H1 (cell line): ENCODE results near the gene SOCS3. TPM values are rescaled to one million over a fixed set of nuclear protein-coding genes. Genes with fewer than 3 reads are reported as not detected.
A peak's percentile ranks its signal among the peaks of the same experiment; 100 is the strongest.

ENCODE experiments used
- CTCF ChIA-PET: fragments of 300-600 bp; sonication (Branson Sonifier 250); formaldehyde crosslinking; loops from one replicate; lab custom pipeline; 2021; ENCODE audit not compliant: partially characterized antibody; lab: Charles Lee
- POLR2A ChIA-PET: fragments of 300-600 bp; sonication (Branson Sonifier 250); formaldehyde crosslinking; loops from one replicate; lab custom pipeline; 2021; ENCODE audit warnings: inconsistent platforms; ENCODE audit not compliant: partially characterized antibody; lab: Charles Lee
- DNase-seq, 2 experiments: peaks; one replicate each; pipeline versions ENCODE4 v3.0.0 to v3.0.0-alpha.2; 2010 to 2022; ENCODE audit warnings: low spot score in 2 of 2, low read depth in 1 of 2, mixed read lengths in 1 of 2
- FAIRE-seq: peaks from 2 replicates; lab custom pipeline; 2011; peaks lifted over from hg19 to GRCh38; lab: Jason Lieb, UNC
- H2AFZ ChIP-seq: 2 replicates; pipeline ENCODE4 v1.8.1; 2012; ENCODE audit warnings: low read length, inconsistent platforms
- H2AK5ac ChIP-seq: 2 replicates; pipeline ENCODE4 v1.6.1; 2013; ENCODE audit warnings: low read depth, low read length
- H2BK120ac ChIP-seq: replicated peaks from 2 replicates; pipeline ENCODE3; 2013; ENCODE audit warnings: low read depth, low read length, inconsistent platforms
- H2BK12ac ChIP-seq: 2 replicates; pipeline ENCODE4 v1.6.1; 2013; ENCODE audit warnings: low read depth, low read length
- H2BK15ac ChIP-seq: 2 replicates; pipeline ENCODE4 v1.6.1; 2013; ENCODE audit warnings: low read length
- H2BK20ac ChIP-seq: 2 replicates; pipeline ENCODE4 v1.6.1; 2013; ENCODE audit warnings: low read length
- H2BK5ac ChIP-seq: 2 replicates; pipeline ENCODE4 v1.6.1; 2013; ENCODE audit warnings: low read depth, low read length
- H3K14ac ChIP-seq: 2 replicates; pipeline ENCODE4 v1.6.1; 2013; ENCODE audit warnings: inconsistent platforms; ENCODE audit not compliant: insufficient read length
- H3K18ac ChIP-seq: 2 replicates; pipeline ENCODE4 v1.6.1; 2013; ENCODE audit warnings: low read length; ENCODE audit errors: extremely low read depth
- H3K23ac ChIP-seq: 2 replicates; pipeline ENCODE4 v1.6.1; 2013; ENCODE audit warnings: inconsistent platforms; ENCODE audit not compliant: insufficient read length
- H3K23me2 ChIP-seq: 2 replicates; pipeline ENCODE4 v1.6.1; 2013; ENCODE audit warnings: low read depth, low read length
- H3K27ac ChIP-seq: 2 replicates; pipeline ENCODE4 v1.6.1; 2011; ENCODE audit warnings: low read depth, low read length, inconsistent platforms
- H3K27me3 ChIP-seq, 4 experiments: replicated peaks in 1 of 4; 1 replicate in 1 of 4; 2 replicates in 3 of 4; pipeline versions ENCODE4 v1.6.1 to v1.8.1; 2011 to 2013; ENCODE audit warnings: low read length in 3 of 4, mild to moderate bottlenecking in 3 of 4, inconsistent platforms in 2 of 4, mixed read lengths in 2 of 4, moderate library complexity in 1 of 4; ENCODE audit not compliant: control insufficient read depth in 3 of 4, insufficient read depth in 3 of 4; ENCODE audit errors: extremely low read depth in 1 of 4
- H3K36me3 ChIP-seq, 4 experiments: 2 replicates each; pipeline versions ENCODE4 v1.6.1 to v1.8.1; 2011 to 2013; ENCODE audit warnings: mild to moderate bottlenecking in 4 of 4, low read length in 3 of 4, moderate library complexity in 2 of 4, control low read depth in 1 of 4, inconsistent platforms in 1 of 4; ENCODE audit not compliant: insufficient read depth in 4 of 4, control insufficient read depth in 2 of 4
- H3K4ac ChIP-seq: replicated peaks from 2 replicates; pipeline ENCODE3; 2013; ENCODE audit warnings: low read length, low read depth, mixed read lengths, inconsistent platforms; ENCODE audit not compliant: insufficient read length
- H3K4me1 ChIP-seq, 4 experiments: replicated peaks in 1 of 4; 1 replicate in 1 of 4; 2 replicates in 3 of 4; pipeline versions ENCODE4 v1.6.1 to v1.8.1; 2011 to 2013; ENCODE audit warnings: low read length in 3 of 4, inconsistent platforms in 2 of 4, mixed read lengths in 1 of 4; ENCODE audit not compliant: insufficient read depth in 4 of 4, control insufficient read depth in 3 of 4
- H3K4me2 ChIP-seq, 2 experiments: 2 replicates each; pipeline versions ENCODE4 v1.6.1 to v1.8.1; 2011 to 2013; ENCODE audit warnings: low read depth in 2 of 2, low read length in 2 of 2, control low read depth in 1 of 2, inconsistent platforms in 1 of 2, mild to moderate bottlenecking in 1 of 2; ENCODE audit not compliant: insufficient read depth in 1 of 2
- H3K4me3 ChIP-seq, 4 experiments: fragments of 200-600, 300-600 bp in 1 of 4; sonication (generic), shearing (Covaris generic), sonication (Bioruptor Twin) in 1 of 4; 2 replicates each; pipeline versions ENCODE4 v1.5.1 to v1.8.1; 2011 to 2016; ENCODE audit warnings: low read length in 4 of 4, low read depth in 3 of 4, control low read depth in 2 of 4, inconsistent platforms in 2 of 4, mild to moderate bottlenecking in 2 of 4, mixed read lengths in 1 of 4, moderate library complexity in 1 of 4; ENCODE audit not compliant: insufficient read depth in 2 of 4; ENCODE audit errors: extremely low read depth in 1 of 4
- H3K56ac ChIP-seq: replicated peaks from 2 replicates; pipeline ENCODE3; 2013; ENCODE audit warnings: low read depth, mild to moderate bottlenecking, mixed read lengths, low read length, inconsistent platforms; ENCODE audit not compliant: insufficient read length
- H3K79me1 ChIP-seq: 2 replicates; pipeline ENCODE4 v1.6.1; 2013; ENCODE audit warnings: low read depth, low read length, control low read depth
- H3K79me2 ChIP-seq, 2 experiments: 2 replicates each; pipeline versions ENCODE4 v1.6.1 to v1.8.1; 2012 to 2013; ENCODE audit warnings: low read length in 2 of 2, mild to moderate bottlenecking in 2 of 2, inconsistent platforms in 1 of 2; ENCODE audit not compliant: insufficient read depth in 2 of 2, control insufficient read depth in 1 of 2
- H3K9ac ChIP-seq, 4 experiments: replicated peaks in 1 of 4; 1 replicate in 1 of 4; 2 replicates in 3 of 4; pipeline versions ENCODE4 v1.6.1 to v1.8.1; 2011 to 2013; ENCODE audit warnings: low read depth in 3 of 4, low read length in 3 of 4, control low read depth in 2 of 4, mild to moderate bottlenecking in 2 of 4, moderate library complexity in 2 of 4, inconsistent platforms in 1 of 4; ENCODE audit errors: extremely low read depth in 1 of 4
- H3K9me3 ChIP-seq, 2 experiments: 2 replicates each; pipeline versions ENCODE4 v1.6.1 to v1.8.1; 2012 to 2013; ENCODE audit warnings: mild to moderate bottlenecking in 2 of 2, moderate library complexity in 2 of 2, control low read depth in 1 of 2, inconsistent platforms in 1 of 2, low read depth in 1 of 2, low read length in 1 of 2, mixed read lengths in 1 of 2; ENCODE audit not compliant: insufficient read depth in 2 of 2
- H4K20me1 ChIP-seq, 2 experiments: replicated peaks in 1 of 2; 2 replicates each; pipeline versions ENCODE3 to v1.8.1; 2011 to 2013; ENCODE audit warnings: inconsistent platforms in 2 of 2, low read length in 2 of 2, mild to moderate bottlenecking in 1 of 2; ENCODE audit not compliant: insufficient read depth in 2 of 2, control insufficient read depth in 1 of 2
- H4K5ac ChIP-seq: 2 replicates; pipeline ENCODE4 v1.6.1; 2013; ENCODE audit warnings: low read length, low read depth, mixed read lengths, inconsistent platforms; ENCODE audit not compliant: insufficient read length
- H4K8ac ChIP-seq: 2 replicates; pipeline ENCODE4 v1.8.0; 2013; ENCODE audit warnings: mild to moderate bottlenecking, moderate library complexity, low read length, inconsistent platforms; ENCODE audit not compliant: insufficient read depth; ENCODE audit errors: extremely low read depth
- H4K91ac ChIP-seq: replicated peaks from 2 replicates; pipeline ENCODE3; 2013; ENCODE audit warnings: low read length, mixed read lengths, inconsistent platforms; ENCODE audit not compliant: insufficient read length
- BRCA1 ChIP-seq: IDR thresholded peaks from 2 replicates; pipeline ENCODE4 v1.6.1; 2012; ENCODE audit warnings: low read depth, low read length, improper control_type of control experiment
- CTCF ChIP-seq, 3 experiments: IDR thresholded peaks; 1 replicate in 2 of 3; 2 replicates in 1 of 3; pipeline versions ENCODE4 v1.5.1 to v1.6.1; 2011; ENCODE audit warnings: low read length in 3 of 3, mild to moderate bottlenecking in 3 of 3, inconsistent platforms in 2 of 3, low read depth in 1 of 3, moderate library complexity in 1 of 3; ENCODE audit not compliant: insufficient read depth in 1 of 3; ENCODE audit errors: control extremely low read depth in 1 of 3
- EGR1 ChIP-seq: IDR thresholded peaks from 2 replicates; pipeline ENCODE4 v1.6.1; 2011; ENCODE audit warnings: low read depth, low read length, borderline replicate concordance
- EZH2 ChIP-seq: fragments of 200-600 bp; sonication (generic); IDR thresholded peaks from 2 replicates; pipeline ENCODE4 v1.7.1; 2012; ENCODE audit warnings: low read depth, mild to moderate bottlenecking, moderate library complexity, low read length, inconsistent platforms; ENCODE audit not compliant: severe bottlenecking
- NANOG ChIP-seq: IDR thresholded peaks from 2 replicates; pipeline ENCODE4 v1.6.1; 2011; ENCODE audit warnings: low read length, low read depth, mild to moderate bottlenecking, inconsistent platforms; ENCODE audit not compliant: insufficient read depth, poor library complexity, severe bottlenecking
- WGBS, 2 experiments: shearing (Covaris generic) in 1 of 2; methylation state at CpG; one replicate each; pipeline versions ENCODE4 v1.1.6 to v1.1.7; 2013 to 2015; ENCODE audit warnings: low lambda C conversion rate in 2 of 2, mixed read lengths in 2 of 2, inconsistent platforms in 1 of 2, low coverage in 1 of 2, missing lambda C conversion rate in 1 of 2; ENCODE audit not compliant: insufficient replicate concordance in 2 of 2, insufficient coverage in 1 of 2, insufficient read length in 1 of 2; ENCODE audit errors: extremely low coverage in 1 of 2, missing lambda C conversion rate in 1 of 2; 5-methylcytosine and 5-hydroxymethylcytosine counted together
- polyA plus RNA-seq, 7 experiments: library from polyadenylated mRNA; depleted of rRNA in 3 of 7; stranded (reverse) in 5 of 7; unstranded in 2 of 7; fragments of >200 nt in 5 of 7; fragments of 200-250 nt in 2 of 7; gene quantifications; 1 replicate in 5 of 7; 2 replicates in 1 of 7; 4 replicates in 1 of 7; pipeline versions ENCODE4 v1.2.1 to v1.2.3, GENCODE V29; 2011 to 2013; ENCODE audit warnings: missing spikeins in 2 of 7, mixed read lengths in 2 of 7
- total RNA-seq: library from RNA; stranded (reverse); fragmentation: NEBNext Ultra II Directional; extraction: Animal tissue kit (Norgen Biotek cat#: 25700); gene quantifications from 2 replicates; pipeline ENCODE4 v1.2.1, GENCODE V29; 2021

Gene SOCS3
- total and polyA plus RNA-seq, 2 of the 8 experiments (the other 6 are each of a cell fraction or from before 2014, with no cell fraction given): 10.1 to 47.9 TPM

GRCh38 chr17:78314683-78315354, 45.1 kb downstream of the SOCS3 start:
- WGBS, 2 experiments: 67% methylated on average over 10 of the region's 12 CpGs; no CpG with 5 or more reads in 1 of the 2 experiments
- DNase-seq: no peak
- peak overlapping the region; percentile 76 for H4K8ac ChIP-seq
- no peaks in the 10 kb centered on the region for H4K20me1 ChIP-seq
- H3K27ac ChIP-seq: no peak overlapping the region; the same call in 1 of the 2 replicates
- H3K27me3 ChIP-seq: peaks cover 0 to 3% (median 0%) of the 10 kb centered on the region in 4 experiments; a peak in 2 of 7 replicates
- no peak for TF ChIP-seq EZH2
- no peak for TF ChIP-seq BRCA1
- TF ChIP-seq NANOG: no peak
- TF ChIP-seq CTCF (IDR thresholded peaks at IDR 0.05; ENCODE audit: control extremely low read depth in 1 of 3, insufficient read depth in 1 of 3, low read depth in 1 of 3, low read length in 3 of 3): peak; percentile 24 to 37 (median 27); a peak in 3 of 4 replicates
- no peak for TF ChIP-seq EGR1
- peak overlapping the region in 1 of 4 experiments; percentile 67; a peak in 2 of 8 replicates for H3K4me3 ChIP-seq
- CTCF ChIA-PET: interaction anchor here (0.9 to 6.1 kb wide), 11 partner anchors 23 to 107 kb away, joined by 3 to 20 read pairs (median 5); no protein-coding TSS in a partner anchor
- no peak overlapping the region for H2AFZ ChIP-seq
- H3K56ac ChIP-seq: no peak overlapping the region
- H2BK20ac ChIP-seq: peak overlapping the region; percentile 100
- peak overlapping the region; percentile 76 to 83; a peak in 3 of 4 replicates for H3K4me2 ChIP-seq
- H3K23me2 ChIP-seq: peaks cover 11% of the 10 kb centered on the region
- H4K5ac ChIP-seq: peak overlapping the region; percentile 37
- peak overlapping the region; percentile 92; the same call in 1 of the 2 replicates for H2BK15ac ChIP-seq
- no peak overlapping the region for H3K9ac ChIP-seq
- H3K23ac ChIP-seq: no peak overlapping the region
- H3K79me2 ChIP-seq: no peaks in the 10 kb centered on the region
- peak overlapping the region; percentile 99; the same call in 1 of the 2 replicates for H2AK5ac ChIP-seq
- peak overlapping the region; percentile 88 for H3K4ac ChIP-seq
- no peak for FAIRE-seq
- peak overlapping the region; percentile 60 for H3K18ac ChIP-seq
- H3K79me1 ChIP-seq: no peaks in the 10 kb centered on the region
- H2BK5ac ChIP-seq: peak overlapping the region; percentile 89; the same call in 1 of the 2 replicates
- H2BK120ac ChIP-seq: peak overlapping the region; percentile 97
- H3K14ac ChIP-seq: peak overlapping the region; percentile 52
- H2BK12ac ChIP-seq: peak overlapping the region; percentile 100; the same call in 1 of the 2 replicates
- no peaks in the 10 kb centered on the region for H3K36me3 ChIP-seq
- no peaks in the 10 kb centered on the region for H3K9me3 ChIP-seq
- H3K4me1 ChIP-seq: peaks cover 8 to 38% (median 32%) of the 10 kb centered on the region in 4 experiments
- POLR2A ChIA-PET: interaction anchor here (0.8 to 3.3 kb wide), 12 partner anchors 10 to 128 kb away, joined by 3 to 28 read pairs (median 4); partner anchors contain the start of genes AFMID, SOCS3 and TK1
- H4K91ac ChIP-seq: peak overlapping the region; percentile 99
